H9 (cell line): ENCODE results near the gene MYO3A. TPM values are rescaled to one million over a fixed set of nuclear protein-coding genes. Genes with fewer than 3 reads are reported as not detected.

Experiments
- DNase-seq: peaks from one replicate; pipeline ENCODE4 v3.0.0-alpha.2; 2017
- H2AFZ ChIP-seq: one replicate; pipeline ENCODE4 v1.6.1; 2013; ENCODE audit warnings: mild to moderate bottlenecking, low read length, control low read depth, moderate library complexity
- H2AK5ac ChIP-seq: 2 replicates; pipeline ENCODE4 v1.6.1; 2013; ENCODE audit warnings: low read length, control low read depth, mixed read lengths; ENCODE audit not compliant: insufficient read length
- H2BK120ac ChIP-seq: one replicate; pipeline ENCODE4 v1.6.1; 2013; ENCODE audit warnings: low read depth, mild to moderate bottlenecking, low read length, control low read depth, inconsistent platforms; ENCODE audit not compliant: poor library complexity, severe bottlenecking
- H2BK12ac ChIP-seq: 2 replicates; pipeline ENCODE4 v1.6.1; 2013; ENCODE audit warnings: low read length, control low read depth, mixed read lengths, low read depth; ENCODE audit not compliant: insufficient read length
- H2BK15ac ChIP-seq: 2 replicates; pipeline ENCODE4 v1.6.1; 2013; ENCODE audit warnings: low read depth, low read length, control low read depth
- H2BK20ac ChIP-seq: one replicate; pipeline ENCODE4 v1.6.1; 2013; ENCODE audit warnings: low read depth, mild to moderate bottlenecking, low read length, control low read depth, inconsistent platforms; ENCODE audit not compliant: poor library complexity, severe bottlenecking
- H2BK5ac ChIP-seq: 2 replicates; pipeline ENCODE4 v1.6.1; 2013; ENCODE audit warnings: low read length, control low read depth, mixed read lengths; ENCODE audit not compliant: insufficient read length
- H3K14ac ChIP-seq: 2 replicates; pipeline ENCODE4 v1.6.1; 2013; ENCODE audit warnings: low read length, control low read depth; ENCODE audit not compliant: insufficient read depth
- H3K18ac ChIP-seq: 2 replicates; pipeline ENCODE4 v1.6.1; 2013; ENCODE audit warnings: low read depth, mild to moderate bottlenecking, mixed read lengths, low read length, control low read depth; ENCODE audit not compliant: insufficient read length
- H3K23ac ChIP-seq: 2 replicates; pipeline ENCODE4 v1.6.1; 2013; ENCODE audit warnings: low read length, control low read depth, mixed read lengths, low read depth; ENCODE audit not compliant: insufficient read length
- H3K23me2 ChIP-seq: 2 replicates; pipeline ENCODE4 v1.6.1; 2013; ENCODE audit warnings: low read depth, mild to moderate bottlenecking, mixed read lengths, low read length, control low read depth; ENCODE audit not compliant: insufficient read length, poor library complexity, severe bottlenecking
- H3K27ac ChIP-seq: 2 replicates; pipeline ENCODE4 v1.5.1; 2013; ENCODE audit warnings: low read length, control low read depth, mixed read lengths, low read depth; ENCODE audit not compliant: insufficient read length
- H3K27me3 ChIP-seq: 2 replicates; pipeline ENCODE4 v1.6.1; 2013; ENCODE audit warnings: low read length, control low read depth, inconsistent platforms; ENCODE audit not compliant: insufficient read depth
- H3K4ac ChIP-seq: 2 replicates; pipeline ENCODE4 v1.6.1; 2013; ENCODE audit warnings: low read depth, mild to moderate bottlenecking, control low read depth, inconsistent platforms, low read length, moderate library complexity
- H3K4me1 ChIP-seq: 2 replicates; pipeline ENCODE4 v1.6.1; 2013; ENCODE audit warnings: low read length, control low read depth, inconsistent platforms; ENCODE audit not compliant: insufficient read depth
- H3K4me2 ChIP-seq: 2 replicates; pipeline ENCODE4 v1.6.1; 2013; ENCODE audit warnings: low read length, control low read depth, mixed read lengths; ENCODE audit not compliant: insufficient read length, insufficient read depth
- H3K56ac ChIP-seq: 2 replicates; pipeline ENCODE4 v1.6.1; 2013; ENCODE audit warnings: low read depth, mild to moderate bottlenecking, mixed read lengths, low read length, control low read depth; ENCODE audit not compliant: insufficient read length
- H3K79me1 ChIP-seq: 2 replicates; pipeline ENCODE4 v1.6.1; 2013; ENCODE audit warnings: low read depth, mild to moderate bottlenecking, moderate library complexity, low read length, control low read depth, inconsistent platforms; ENCODE audit not compliant: insufficient read depth, poor library complexity, severe bottlenecking
- H3K79me2 ChIP-seq: 2 replicates; pipeline ENCODE4 v1.6.1; 2013; ENCODE audit warnings: low read length, control low read depth, inconsistent platforms; ENCODE audit not compliant: insufficient read depth
- H3K9ac ChIP-seq: 2 replicates; pipeline ENCODE4 v1.6.1; 2013; ENCODE audit warnings: low read length, control low read depth, mixed read lengths; ENCODE audit not compliant: insufficient read length; ENCODE audit errors: extremely low read depth
- H3K9me3 ChIP-seq: one replicate; pipeline ENCODE4 v1.6.1; 2013; ENCODE audit warnings: low read depth, low read length, inconsistent platforms; ENCODE audit not compliant: control insufficient read depth
- H3T11ph ChIP-seq: one replicate; pipeline ENCODE4 v1.6.1; 2013; ENCODE audit warnings: mild to moderate bottlenecking, low read length, control low read depth, inconsistent platforms
- H4K20me1 ChIP-seq: one replicate; pipeline ENCODE4 v1.6.1; 2013; ENCODE audit not compliant: control insufficient read depth, insufficient read length, insufficient read depth
- H4K5ac ChIP-seq: 2 replicates; pipeline ENCODE4 v1.6.1; 2013; ENCODE audit warnings: low read depth, mild to moderate bottlenecking, mixed read lengths, low read length, control low read depth; ENCODE audit not compliant: insufficient read length
- H4K8ac ChIP-seq: replicated peaks from 2 replicates; pipeline ENCODE4 v1.6.1; 2013; ENCODE audit warnings: low read length, control low read depth, mixed read lengths, low read depth; ENCODE audit not compliant: insufficient read length
- H4K91ac ChIP-seq: 2 replicates; pipeline ENCODE4 v1.6.1; 2013; ENCODE audit warnings: low read depth, mild to moderate bottlenecking, moderate library complexity, mixed read lengths, low read length, control low read depth; ENCODE audit not compliant: insufficient read length
- H3K27ac Mint-ChIP-seq, 3 experiments: 2 replicates in 2 of 3; 3 replicates in 1 of 3; pipeline ENCODE4 v1.8.0; 2020 to 2021; ENCODE audit warnings: mixed read lengths in 3 of 3, mild to moderate bottlenecking in 1 of 3, moderate library complexity in 1 of 3
- H3K27me3 Mint-ChIP-seq: 2 replicates; pipeline ENCODE4 v1.8.0; 2021; ENCODE audit warnings: low read depth, mild to moderate bottlenecking, moderate library complexity, mixed read lengths
- H3K36me3 Mint-ChIP-seq, 3 experiments: 2 replicates in 2 of 3; 3 replicates in 1 of 3; pipeline ENCODE4 v1.8.0; 2020 to 2021; ENCODE audit warnings: low read depth in 3 of 3, mixed read lengths in 3 of 3; ENCODE audit not compliant: insufficient read depth in 1 of 3
- H3K4me1 Mint-ChIP-seq, 2 experiments: 2 replicates each; pipeline ENCODE4 v1.8.0; 2020; ENCODE audit warnings: mixed read lengths in 2 of 2
- H3K4me3 Mint-ChIP-seq, 2 experiments: 2 replicates in 1 of 2; 3 replicates in 1 of 2; pipeline ENCODE4 v1.8.0; 2020 to 2021; ENCODE audit warnings: mild to moderate bottlenecking in 2 of 2, mixed read lengths in 2 of 2, moderate library complexity in 1 of 2
- H3K9me3 Mint-ChIP-seq, 2 experiments: 2 replicates in 1 of 2; 3 replicates in 1 of 2; pipeline ENCODE4 v1.8.0; 2020; ENCODE audit warnings: mild to moderate bottlenecking in 2 of 2, mixed read lengths in 2 of 2, moderate library complexity in 1 of 2
- WGBS: extraction: QIAGEN DNeasy Blood & Tissue Kit; methylation state at CpG from one replicate; pipeline ENCODE4 v1.1.7; 2013; ENCODE audit warnings: missing lambda C conversion rate, low lambda C conversion rate, mixed read lengths; ENCODE audit not compliant: insufficient read length; ENCODE audit errors: extremely low coverage; 5-methylcytosine and 5-hydroxymethylcytosine counted together
- total RNA-seq: library from RNA; stranded (reverse); gene quantifications from 2 replicates; pipeline ENCODE4 v1.2.1, GENCODE V29; 2021
- TF ChIP-seq, protein P1 (sequence below): fragments of 200-600 bp; sonication (generic); conservative IDR thresholded peaks from 3 replicates; pipeline ENCODE4 v1.8.0; 2021; ENCODE audit warnings: antibody characterized with exemption, mild to moderate bottlenecking

Gene MYO3A
- total RNA-seq, 1 experiment from 2014 or later, result 4.3 TPM

DNA sequence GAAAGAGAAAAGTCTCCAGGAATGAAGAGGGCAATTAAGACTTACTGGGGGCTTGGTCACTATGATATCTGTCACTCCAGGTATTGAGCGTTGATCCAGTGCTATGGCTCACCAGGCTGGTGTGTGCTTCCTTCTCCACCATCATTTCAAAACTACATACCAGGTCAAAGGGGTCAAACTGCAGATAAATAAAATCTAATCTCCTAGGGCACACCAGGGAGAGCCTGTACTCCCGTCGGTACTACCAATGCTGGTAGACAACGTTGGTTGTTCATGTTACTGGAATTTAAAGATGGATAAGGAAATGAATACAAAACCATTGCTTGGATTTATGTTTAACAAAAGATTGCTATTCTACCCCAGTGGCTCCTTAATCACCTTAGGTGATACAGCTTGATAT, 118.3 kb downstream of the MYO3A start:
- Histone ChIP-seq H3K79me2 (no peaks in the 10 kb centered on the region), H4K5ac (no peak overlapping the region), H3K23ac (no peak overlapping the region), H2BK120ac (no peak overlapping the region), H2BK5ac (no peak overlapping the region), H3K4me1 (no peaks in the 10 kb centered on the region), H2BK12ac (no peak overlapping the region), H3K9ac (no peak overlapping the region), H3K18ac (no peak overlapping the region), H4K91ac (no peak overlapping the region), H3K27ac (no peak overlapping the region), H3K14ac (no peak overlapping the region), H3K27me3 (no peaks in the 10 kb centered on the region), H3K4me2 (no peak overlapping the region), H3T11ph (no peak overlapping the region), H3K56ac (no peak overlapping the region), H2AFZ (no peak overlapping the region), H4K8ac (no peak overlapping the region), H2BK20ac (no peak overlapping the region), H2BK15ac (no peak overlapping the region), H3K9me3 (no peaks in the 10 kb centered on the region), H3K4ac (no peak overlapping the region), H2AK5ac (no peak overlapping the region), H4K20me1 (no peaks in the 10 kb centered on the region), H3K79me1 (no peaks in the 10 kb centered on the region), H3K23me2 (no peaks in the 10 kb centered on the region)
- TF ChIP-seq, protein P1, sequence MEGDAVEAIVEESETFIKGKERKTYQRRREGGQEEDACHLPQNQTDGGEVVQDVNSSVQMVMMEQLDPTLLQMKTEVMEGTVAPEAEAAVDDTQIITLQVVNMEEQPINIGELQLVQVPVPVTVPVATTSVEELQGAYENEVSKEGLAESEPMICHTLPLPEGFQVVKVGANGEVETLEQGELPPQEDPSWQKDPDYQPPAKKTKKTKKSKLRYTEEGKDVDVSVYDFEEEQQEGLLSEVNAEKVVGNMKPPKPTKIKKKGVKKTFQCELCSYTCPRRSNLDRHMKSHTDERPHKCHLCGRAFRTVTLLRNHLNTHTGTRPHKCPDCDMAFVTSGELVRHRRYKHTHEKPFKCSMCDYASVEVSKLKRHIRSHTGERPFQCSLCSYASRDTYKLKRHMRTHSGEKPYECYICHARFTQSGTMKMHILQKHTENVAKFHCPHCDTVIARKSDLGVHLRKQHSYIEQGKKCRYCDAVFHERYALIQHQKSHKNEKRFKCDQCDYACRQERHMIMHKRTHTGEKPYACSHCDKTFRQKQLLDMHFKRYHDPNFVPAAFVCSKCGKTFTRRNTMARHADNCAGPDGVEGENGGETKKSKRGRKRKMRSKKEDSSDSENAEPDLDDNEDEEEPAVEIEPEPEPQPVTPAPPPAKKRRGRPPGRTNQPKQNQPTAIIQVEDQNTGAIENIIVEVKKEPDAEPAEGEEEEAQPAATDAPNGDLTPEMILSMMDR, result no peak
- Mint-ChIP-seq H3K4me3 (no peak overlapping the region), H3K9me3 (peaks cover 0 to 3% of the 10 kb centered on the region in 2 experiments; a peak in 1 of 5 replicates), H3K27me3 (no peaks in the 10 kb centered on the region), H3K27ac (no peak overlapping the region), H3K4me1 (no peaks in the 10 kb centered on the region), H3K36me3 (peaks cover 0 to 9% (median 0%) of the 10 kb centered on the region in 3 experiments; a peak in 2 of 7 replicates)
- no CpG with 5 or more reads among the region's 4 CpGs for WGBS
- no peak for DNase-seq
